ENCODE results near the gene PDIA4.
"Not testable (repeated sequence)": the region's sequence is repeated elsewhere in the genome, so short reads cannot be mapped to it uniquely, and the experiment has no call there.

Gene PDIA4

GRCh38 chr7:149030439-149030838 is 2.1 kb upstream of the PDIA4 start:
- DNase-seq, result not testable (repeated sequence)

GRCh38 chr7:149027611-149028345 is 527 bp downstream of the PDIA4 start:
- no peak for DNase-seq

GRCh38 chr7:149027055-149027454 is 1.2 kb downstream of the PDIA4 start:
- DNase-seq, result no peak

GRCh38 chr7:149023662-149024061 is 4.6 kb downstream of the PDIA4 start:
- no peak for DNase-seq

GRCh38 chr7:149022756-149023360 is 5.4 kb downstream of the PDIA4 start:
- DNase-seq, result no peak

GRCh38 chr7:149021725-149022062 is 6.6 kb downstream of the PDIA4 start:
- no peak for DNase-seq

GRCh38 chr7:149020483-149020882 is 7.8 kb downstream of the PDIA4 start:
- DNase-seq, result no peak

GRCh38 chr7:149016876-149017275 is 11.4 kb downstream of the PDIA4 start:
- DNase-seq, result no peak

- no peak for DNase-seq
Measured at GRCh38 chr7:149014309-149014708, 14.0 kb downstream of the PDIA4 start.

- no peak for DNase-seq
Measured at GRCh38 chr7:149013876-149014275, 14.4 kb downstream of the PDIA4 start.

- DNase-seq, result not testable (repeated sequence)
Measured at GRCh38 chr7:149012730-149013129, 15.6 kb downstream of the PDIA4 start.

GRCh38 chr7:149011491-149011890 is 16.8 kb downstream of the PDIA4 start:
- no peak for DNase-seq

GRCh38 chr7:149010451-149010850 is 17.9 kb downstream of the PDIA4 start:
- DNase-seq, result no peak

GRCh38 chr7:149009527-149009926 is 18.8 kb downstream of the PDIA4 start:
- DNase-seq, result no peak

GRCh38 chr7:149007611-149008010 is 20.7 kb downstream of the PDIA4 start:
- DNase-seq, result no peak

- no peak for DNase-seq
Measured at GRCh38 chr7:149007146-149007545, 21.2 kb downstream of the PDIA4 start.

GRCh38 chr7:149006345-149006725 is 22.0 kb downstream of the PDIA4 start:
- no peak for DNase-seq

- peak; percentile 73 for DNase-seq
Measured at GRCh38 chr7:149005427-149006344, 22.6 kb downstream of the PDIA4 start.

- DNase-seq, result no peak
Measured at GRCh38 chr7:149004405-149005370, 23.6 kb downstream of the PDIA4 start.

GRCh38 chr7:149003560-149004305 is 24.6 kb downstream of the PDIA4 start:
- DNase-seq, result no peak

GRCh38 chr7:149003018-149003417 is 25.3 kb downstream of the PDIA4 start:
- no peak for DNase-seq

- DNase-seq, result no peak
Measured at GRCh38 chr7:149002604-149003003, 25.7 kb downstream of the PDIA4 start.
